ENCODE measurements around the gene MAGI2. TPM values are rescaled to one million over a fixed set of nuclear protein-coding genes. Genes with fewer than 3 reads are reported as not detected.

The MAGI2 gene
- total and polyA plus RNA-seq, 2 experiments from 2014 or later: 10.4 to 26.4 TPM

DNA sequence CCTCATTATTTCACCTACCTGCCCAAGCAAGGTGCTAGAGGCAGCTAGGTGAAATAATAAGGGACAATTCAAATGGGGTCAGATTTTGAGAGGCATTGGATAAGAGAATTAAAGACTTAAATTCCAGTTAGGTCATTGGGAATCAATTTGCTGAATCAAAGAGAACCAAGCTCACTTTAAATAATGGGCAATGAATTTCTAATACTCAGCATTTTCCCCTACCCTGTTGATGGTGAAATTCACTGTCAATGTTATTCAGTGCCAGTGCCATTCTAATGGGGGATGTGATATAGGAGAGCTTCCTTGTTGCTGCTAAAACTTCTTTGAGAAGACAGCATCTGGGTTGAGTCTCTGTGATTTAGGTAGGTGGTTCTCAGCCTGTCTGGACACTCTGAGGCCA lies 1145.6 kb downstream of the MAGI2 start (continued):
- TF ChIP-seq, protein P1, sequence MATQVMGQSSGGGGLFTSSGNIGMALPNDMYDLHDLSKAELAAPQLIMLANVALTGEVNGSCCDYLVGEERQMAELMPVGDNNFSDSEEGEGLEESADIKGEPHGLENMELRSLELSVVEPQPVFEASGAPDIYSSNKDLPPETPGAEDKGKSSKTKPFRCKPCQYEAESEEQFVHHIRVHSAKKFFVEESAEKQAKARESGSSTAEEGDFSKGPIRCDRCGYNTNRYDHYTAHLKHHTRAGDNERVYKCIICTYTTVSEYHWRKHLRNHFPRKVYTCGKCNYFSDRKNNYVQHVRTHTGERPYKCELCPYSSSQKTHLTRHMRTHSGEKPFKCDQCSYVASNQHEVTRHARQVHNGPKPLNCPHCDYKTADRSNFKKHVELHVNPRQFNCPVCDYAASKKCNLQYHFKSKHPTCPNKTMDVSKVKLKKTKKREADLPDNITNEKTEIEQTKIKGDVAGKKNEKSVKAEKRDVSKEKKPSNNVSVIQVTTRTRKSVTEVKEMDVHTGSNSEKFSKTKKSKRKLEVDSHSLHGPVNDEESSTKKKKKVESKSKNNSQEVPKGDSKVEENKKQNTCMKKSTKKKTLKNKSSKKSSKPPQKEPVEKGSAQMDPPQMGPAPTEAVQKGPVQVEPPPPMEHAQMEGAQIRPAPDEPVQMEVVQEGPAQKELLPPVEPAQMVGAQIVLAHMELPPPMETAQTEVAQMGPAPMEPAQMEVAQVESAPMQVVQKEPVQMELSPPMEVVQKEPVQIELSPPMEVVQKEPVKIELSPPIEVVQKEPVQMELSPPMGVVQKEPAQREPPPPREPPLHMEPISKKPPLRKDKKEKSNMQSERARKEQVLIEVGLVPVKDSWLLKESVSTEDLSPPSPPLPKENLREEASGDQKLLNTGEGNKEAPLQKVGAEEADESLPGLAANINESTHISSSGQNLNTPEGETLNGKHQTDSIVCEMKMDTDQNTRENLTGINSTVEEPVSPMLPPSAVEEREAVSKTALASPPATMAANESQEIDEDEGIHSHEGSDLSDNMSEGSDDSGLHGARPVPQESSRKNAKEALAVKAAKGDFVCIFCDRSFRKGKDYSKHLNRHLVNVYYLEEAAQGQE (IDR thresholded peaks at IDR 0.05; ENCODE audit: unreplicated experiment): no peak
- no peak for TF ChIP-seq CREB1 (CRISPR knock-in tag; IDR thresholded peaks at IDR 0.05; ENCODE audit: low read depth)

DNA sequence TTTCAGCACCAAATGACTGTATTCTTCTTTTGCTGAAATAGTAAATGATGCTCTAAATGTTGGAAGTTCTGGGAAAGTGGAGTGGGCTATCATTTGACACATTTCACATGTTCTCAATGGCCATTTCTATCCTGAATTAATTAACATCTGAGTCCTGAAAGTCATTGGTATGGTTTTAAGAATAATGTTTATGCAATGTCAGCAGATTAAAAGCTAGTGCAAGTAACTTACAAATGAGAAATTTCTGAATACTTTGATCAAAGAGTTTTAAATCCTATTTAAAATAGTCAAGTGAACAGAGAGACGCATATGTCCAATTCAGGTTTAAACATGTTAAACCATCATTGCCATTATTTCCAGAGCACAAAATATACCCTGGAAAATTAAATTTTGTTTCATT lies 1146.8 kb downstream of the MAGI2 start:
- Histone ChIP-seq H4K20me1 (replicated peaks; ENCODE audit: insufficient read depth) (no peaks in the 10 kb centered on the region), H3K36me3 (ENCODE audit: insufficient read depth) (no peaks in the 10 kb centered on the region), H3K4me1 (ENCODE audit: insufficient read depth) (no peaks in the 10 kb centered on the region; the same call in none of the 2 replicates), H3K9me2 (ENCODE audit: insufficient read depth) (no peaks in the 10 kb centered on the region), H2AFZ (no peak overlapping the region), H3K27ac (ENCODE audit: low read depth) (no peak overlapping the region), H3K4me2 (no peak overlapping the region), H3K4me3 (no peak overlapping the region), H3K27me3 (ENCODE audit: insufficient read depth) (no peaks in the 10 kb centered on the region), H3F3A (replicated peaks; ENCODE audit: low read depth) (no peaks in the 10 kb centered on the region), H3K79me2 (replicated peaks; ENCODE audit: insufficient read depth) (no peaks in the 10 kb centered on the region)
- no peak for ATAC-seq
- Mint-ChIP-seq H3K4me3 (no peak overlapping the region), H3K4me1 (peaks cover 10% of the 10 kb centered on the region; the same call in 2 of the 3 replicates), H3K9me3 (no peaks in the 10 kb centered on the region), H3K27ac (no peak overlapping the region), H3K36me3 (ENCODE audit: low read depth) (peaks cover 7% of the 10 kb centered on the region; the same call in 1 of the 3 replicates), H3K27me3 (ENCODE audit: insufficient read depth, low read depth, poor library complexity) (no peaks in the 10 kb centered on the region)
- DNase-seq (ENCODE audit: low spot score): no peak
- TF ChIP-seq CREB1 (CRISPR knock-in tag; IDR thresholded peaks at IDR 0.05; ENCODE audit: low read depth) (no peak), ZNF331 (CRISPR knock-in tag; IDR thresholded peaks at IDR 0.05; ENCODE audit: low read depth) (no peak), ZNF114 (CRISPR knock-in tag; IDR thresholded peaks at IDR 0.05) (no peak), NANOG (IDR thresholded peaks at IDR 0.05; ENCODE audit: borderline replicate concordance) (no peak), STAT1 (IDR thresholded peaks at IDR 0.05; ENCODE audit: unreplicated experiment) (no peak)
- TF ChIP-seq, protein P2, sequence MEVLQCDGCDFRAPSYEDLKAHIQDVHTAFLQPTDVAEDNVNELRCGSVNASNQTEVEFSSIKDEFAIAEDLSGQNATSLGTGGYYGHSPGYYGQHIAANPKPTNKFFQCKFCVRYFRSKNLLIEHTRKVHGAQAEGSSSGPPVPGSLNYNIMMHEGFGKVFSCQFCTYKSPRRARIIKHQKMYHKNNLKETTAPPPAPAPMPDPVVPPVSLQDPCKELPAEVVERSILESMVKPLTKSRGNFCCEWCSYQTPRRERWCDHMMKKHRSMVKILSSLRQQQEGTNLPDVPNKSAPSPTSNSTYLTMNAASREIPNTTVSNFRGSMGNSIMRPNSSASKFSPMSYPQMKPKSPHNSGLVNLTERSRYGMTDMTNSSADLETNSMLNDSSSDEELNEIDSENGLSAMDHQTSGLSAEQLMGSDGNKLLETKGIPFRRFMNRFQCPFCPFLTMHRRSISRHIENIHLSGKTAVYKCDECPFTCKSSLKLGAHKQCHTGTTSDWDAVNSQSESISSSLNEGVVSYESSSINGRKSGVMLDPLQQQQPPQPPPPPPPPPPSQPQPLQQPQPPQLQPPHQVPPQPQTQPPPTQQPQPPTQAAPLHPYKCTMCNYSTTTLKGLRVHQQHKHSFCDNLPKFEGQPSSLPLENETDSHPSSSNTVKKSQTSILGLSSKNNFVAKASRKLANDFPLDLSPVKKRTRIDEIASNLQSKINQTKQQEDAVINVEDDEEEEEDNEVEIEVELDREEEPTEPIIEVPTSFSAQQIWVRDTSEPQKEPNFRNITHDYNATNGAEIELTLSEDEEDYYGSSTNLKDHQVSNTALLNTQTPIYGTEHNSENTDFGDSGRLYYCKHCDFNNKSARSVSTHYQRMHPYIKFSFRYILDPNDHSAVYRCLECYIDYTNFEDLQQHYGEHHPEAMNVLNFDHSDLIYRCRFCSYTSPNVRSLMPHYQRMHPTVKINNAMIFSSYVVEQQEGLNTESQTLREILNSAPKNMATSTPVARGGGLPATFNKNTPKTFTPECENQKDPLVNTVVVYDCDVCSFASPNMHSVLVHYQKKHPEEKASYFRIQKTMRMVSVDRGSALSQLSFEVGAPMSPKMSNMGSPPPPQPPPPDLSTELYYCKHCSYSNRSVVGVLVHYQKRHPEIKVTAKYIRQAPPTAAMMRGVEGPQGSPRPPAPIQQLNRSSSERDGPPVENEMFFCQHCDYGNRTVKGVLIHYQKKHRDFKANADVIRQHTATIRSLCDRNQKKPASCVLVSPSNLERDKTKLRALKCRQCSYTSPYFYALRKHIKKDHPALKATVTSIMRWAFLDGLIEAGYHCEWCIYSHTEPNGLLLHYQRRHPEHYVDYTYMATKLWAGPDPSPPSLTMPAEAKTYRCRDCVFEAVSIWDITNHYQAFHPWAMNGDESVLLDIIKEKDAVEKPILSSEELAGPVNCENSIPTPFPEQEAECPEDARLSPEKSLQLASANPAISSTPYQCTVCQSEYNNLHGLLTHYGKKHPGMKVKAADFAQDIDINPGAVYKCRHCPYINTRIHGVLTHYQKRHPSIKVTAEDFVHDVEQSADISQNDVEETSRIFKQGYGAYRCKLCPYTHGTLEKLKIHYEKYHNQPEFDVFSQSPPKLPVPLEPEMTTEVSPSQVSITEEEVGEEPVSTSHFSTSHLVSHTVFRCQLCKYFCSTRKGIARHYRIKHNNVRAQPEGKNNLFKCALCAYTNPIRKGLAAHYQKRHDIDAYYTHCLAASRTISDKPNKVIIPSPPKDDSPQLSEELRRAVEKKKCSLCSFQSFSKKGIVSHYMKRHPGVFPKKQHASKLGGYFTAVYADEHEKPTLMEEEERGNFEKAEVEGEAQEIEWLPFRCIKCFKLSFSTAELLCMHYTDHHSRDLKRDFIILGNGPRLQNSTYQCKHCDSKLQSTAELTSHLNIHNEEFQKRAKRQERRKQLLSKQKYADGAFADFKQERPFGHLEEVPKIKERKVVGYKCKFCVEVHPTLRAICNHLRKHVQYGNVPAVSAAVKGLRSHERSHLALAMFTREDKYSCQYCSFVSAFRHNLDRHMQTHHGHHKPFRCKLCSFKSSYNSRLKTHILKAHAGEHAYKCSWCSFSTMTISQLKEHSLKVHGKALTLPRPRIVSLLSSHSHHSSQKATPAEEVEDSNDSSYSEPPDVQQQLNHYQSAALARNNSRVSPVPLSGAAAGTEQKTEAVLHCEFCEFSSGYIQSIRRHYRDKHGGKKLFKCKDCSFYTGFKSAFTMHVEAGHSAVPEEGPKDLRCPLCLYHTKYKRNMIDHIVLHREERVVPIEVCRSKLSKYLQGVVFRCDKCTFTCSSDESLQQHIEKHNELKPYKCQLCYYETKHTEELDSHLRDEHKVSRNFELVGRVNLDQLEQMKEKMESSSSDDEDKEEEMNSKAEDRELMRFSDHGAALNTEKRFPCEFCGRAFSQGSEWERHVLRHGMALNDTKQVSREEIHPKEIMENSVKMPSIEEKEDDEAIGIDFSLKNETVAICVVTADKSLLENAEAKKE (CRISPR knock-in tag; IDR thresholded peaks at IDR 0.05): no peak
- TF ChIP-seq, protein P3, sequence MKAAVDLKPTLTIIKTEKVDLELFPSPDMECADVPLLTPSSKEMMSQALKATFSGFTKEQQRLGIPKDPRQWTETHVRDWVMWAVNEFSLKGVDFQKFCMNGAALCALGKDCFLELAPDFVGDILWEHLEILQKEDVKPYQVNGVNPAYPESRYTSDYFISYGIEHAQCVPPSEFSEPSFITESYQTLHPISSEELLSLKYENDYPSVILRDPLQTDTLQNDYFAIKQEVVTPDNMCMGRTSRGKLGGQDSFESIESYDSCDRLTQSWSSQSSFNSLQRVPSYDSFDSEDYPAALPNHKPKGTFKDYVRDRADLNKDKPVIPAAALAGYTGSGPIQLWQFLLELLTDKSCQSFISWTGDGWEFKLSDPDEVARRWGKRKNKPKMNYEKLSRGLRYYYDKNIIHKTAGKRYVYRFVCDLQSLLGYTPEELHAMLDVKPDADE (IDR thresholded peaks at IDR 0.05): no peak
- TF ChIP-seq, protein P4, sequence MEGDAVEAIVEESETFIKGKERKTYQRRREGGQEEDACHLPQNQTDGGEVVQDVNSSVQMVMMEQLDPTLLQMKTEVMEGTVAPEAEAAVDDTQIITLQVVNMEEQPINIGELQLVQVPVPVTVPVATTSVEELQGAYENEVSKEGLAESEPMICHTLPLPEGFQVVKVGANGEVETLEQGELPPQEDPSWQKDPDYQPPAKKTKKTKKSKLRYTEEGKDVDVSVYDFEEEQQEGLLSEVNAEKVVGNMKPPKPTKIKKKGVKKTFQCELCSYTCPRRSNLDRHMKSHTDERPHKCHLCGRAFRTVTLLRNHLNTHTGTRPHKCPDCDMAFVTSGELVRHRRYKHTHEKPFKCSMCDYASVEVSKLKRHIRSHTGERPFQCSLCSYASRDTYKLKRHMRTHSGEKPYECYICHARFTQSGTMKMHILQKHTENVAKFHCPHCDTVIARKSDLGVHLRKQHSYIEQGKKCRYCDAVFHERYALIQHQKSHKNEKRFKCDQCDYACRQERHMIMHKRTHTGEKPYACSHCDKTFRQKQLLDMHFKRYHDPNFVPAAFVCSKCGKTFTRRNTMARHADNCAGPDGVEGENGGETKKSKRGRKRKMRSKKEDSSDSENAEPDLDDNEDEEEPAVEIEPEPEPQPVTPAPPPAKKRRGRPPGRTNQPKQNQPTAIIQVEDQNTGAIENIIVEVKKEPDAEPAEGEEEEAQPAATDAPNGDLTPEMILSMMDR (conservative IDR thresholded peaks at IDR 0.05; ENCODE audit: low read depth in 2 of 2): no peak
